PC-9 (cell line): ENCODE results near the gene KLF15. TPM values are rescaled to one million over a fixed set of nuclear protein-coding genes. Genes with fewer than 3 reads are reported as not detected.

Source experiments
- BruUV-seq: library from RNA; stranded (reverse); fragments of 400-500 nt; replicated peaks from 2 replicates; lab custom pipeline; 2021; lab: Mats Ljungman, UMichigan
- CTCF ChIA-PET: fragments of 300-600 bp; sonication (Branson Sonifier 250); formaldehyde crosslinking; loops from one replicate; lab custom pipeline; 2022; ENCODE audit warnings: antibody characterized with exemption; lab: Charles Lee
- POLR2A ChIA-PET: fragments of 300-600 bp; sonication (Branson Sonifier 250); formaldehyde crosslinking; loops from one replicate; lab custom pipeline; 2022; ENCODE audit warnings: antibody characterized with exemption; ENCODE audit not compliant: unreplicated experiment; lab: Charles Lee
- DNase-seq, 2 experiments: peaks; one replicate each; pipeline versions ENCODE4 v3.0.0 to v3.0.0-alpha.2; 2015 to 2022; ENCODE audit warnings: mixed read lengths in 1 of 2
- H2AFZ ChIP-seq: fragments of 200-600 bp; sonication (generic); 2 replicates; pipeline ENCODE4 v1.8.1; 2017; ENCODE audit warnings: antibody characterized with exemption
- H3F3A ChIP-seq: fragments of 200-600 bp; sonication (generic); 2 replicates; pipeline ENCODE4 v1.8.1; 2017; ENCODE audit warnings: antibody characterized with exemption, mild to moderate bottlenecking, low read depth; ENCODE audit not compliant: insufficient read depth
- H3K27ac ChIP-seq: fragments of 200-600 bp; sonication (generic); 2 replicates; pipeline ENCODE4 v1.6.1; 2016; ENCODE audit warnings: mixed run types
- H3K27me3 ChIP-seq: fragments of 200-600 bp; sonication (generic); 2 replicates; pipeline ENCODE4 v1.6.1; 2016; ENCODE audit warnings: low read depth, mixed run types; ENCODE audit not compliant: insufficient read depth
- H3K36me3 ChIP-seq: fragments of 200-600 bp; sonication (generic); 2 replicates; pipeline ENCODE4 v1.6.1; 2016; ENCODE audit warnings: low read depth, mixed run types
- H3K4me1 ChIP-seq: fragments of 200-600 bp; sonication (generic); replicated peaks from 2 replicates; pipeline ENCODE4 v1.6.1; 2016; ENCODE audit warnings: mixed run types; ENCODE audit not compliant: insufficient read depth
- H3K4me2 ChIP-seq: fragments of 200-600 bp; sonication (generic); 2 replicates; pipeline ENCODE4 v1.6.1; 2017; ENCODE audit warnings: mixed run types
- H3K4me3 ChIP-seq: fragments of 200-600 bp; sonication (generic); 2 replicates; pipeline ENCODE4 v1.6.1; 2016; ENCODE audit warnings: mixed run types
- H3K79me2 ChIP-seq: fragments of 200-600 bp; sonication (generic); 2 replicates; pipeline ENCODE4 v1.6.1; 2017; ENCODE audit warnings: low read depth, mixed run types
- H3K9me2 ChIP-seq: fragments of 200-600 bp; sonication (generic); 2 replicates; pipeline ENCODE4 v1.8.1; 2017; ENCODE audit warnings: mild to moderate bottlenecking; ENCODE audit not compliant: insufficient read depth
- H3K9me3 ChIP-seq: fragments of 200-600 bp; sonication (generic); 2 replicates; pipeline ENCODE4 v1.8.1; 2016; ENCODE audit warnings: low read depth; ENCODE audit not compliant: insufficient read depth
- H4K20me1 ChIP-seq: fragments of 200-600 bp; sonication (generic); 2 replicates; pipeline ENCODE4 v1.8.1; 2017; ENCODE audit not compliant: insufficient read depth
- CTCF ChIP-seq: fragments of 200-600 bp; sonication (generic); conservative IDR thresholded peaks from 2 replicates; pipeline ENCODE4 v1.6.1; 2017; ENCODE audit warnings: mixed run types, antibody characterized with exemption, mild to moderate bottlenecking, moderate library complexity
- EZH2 ChIP-seq: fragments of 200-600 bp; sonication (generic); IDR thresholded peaks from 2 replicates; pipeline ENCODE4 v1.8.0; 2017; ENCODE audit warnings: antibody characterized with exemption, low read depth
- intact Hi-C: fragments of 100-400 bp; cut with micrococcal nuclease; formaldehyde crosslinking; loops from one replicate; pipeline ENCODE4 v1.10.0; 2022; ENCODE audit not compliant: unreplicated experiment
- total RNA-seq: library from RNA; stranded (reverse); gene quantifications from 2 replicates; pipeline ENCODE4 v1.2.3, GENCODE V29; 2021

KLF15 gene
- total RNA-seq, 1 experiment from 2014 or later, result 0.70 TPM

GRCh38 chr3:126373682-126374601 lies 16.7 kb upstream of the KLF15 start:
- Histone ChIP-seq H3K27me3 (no peaks in the 10 kb centered on the region), H3K4me3 (no peak overlapping the region), H3K36me3 (no peaks in the 10 kb centered on the region), H3K4me1 (no peaks in the 10 kb centered on the region), H3F3A (no peaks in the 10 kb centered on the region), H4K20me1 (no peaks in the 10 kb centered on the region), H3K79me2 (no peaks in the 10 kb centered on the region), H2AFZ (no peak overlapping the region), H3K4me2 (no peak overlapping the region), H3K27ac (no peak overlapping the region), H3K9me3 (no peaks in the 10 kb centered on the region), H3K9me2 (no peaks in the 10 kb centered on the region)
- DNase-seq, result no peak
- no TSS peak for BruUV-seq
- intact Hi-C loops, result no loop called here
- ChIA-PET POLR2A (no interaction called here), CTCF (no interaction called here)
- TF ChIP-seq EZH2 (no peak), CTCF (no peak)

DNA sequence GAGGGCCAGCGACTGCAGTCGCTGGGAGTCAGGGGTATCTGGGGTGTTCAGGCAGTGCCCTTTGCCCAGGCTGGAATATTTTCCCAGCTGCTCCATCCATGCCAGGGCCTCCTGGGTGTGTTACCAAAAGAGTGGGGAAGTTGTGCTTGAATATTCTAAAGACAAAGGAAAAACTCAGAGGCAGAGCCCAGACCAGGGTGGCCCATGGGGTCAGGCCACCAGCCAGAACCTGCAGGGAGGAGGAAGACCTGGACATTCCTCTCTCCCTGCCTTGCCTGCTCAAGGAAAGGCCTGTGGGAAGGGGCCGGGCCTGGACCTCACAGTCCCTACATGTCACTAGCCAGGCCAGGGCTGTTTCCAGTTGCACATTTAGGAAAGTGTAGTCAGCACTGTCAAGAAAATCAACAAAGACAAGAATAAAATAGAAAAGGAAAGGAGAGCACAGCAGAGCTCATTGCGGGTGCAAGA lies 16.0 kb upstream of the KLF15 start:
- Histone ChIP-seq H3K27me3 (no peaks in the 10 kb centered on the region), H3K36me3 (no peaks in the 10 kb centered on the region), H3K9me2 (no peaks in the 10 kb centered on the region), H3K4me1 (no peaks in the 10 kb centered on the region), H3K9me3 (no peaks in the 10 kb centered on the region), H3K4me3 (no peak overlapping the region), H3K27ac (no peak overlapping the region), H3K79me2 (no peaks in the 10 kb centered on the region), H3K4me2 (no peak overlapping the region), H3F3A (no peaks in the 10 kb centered on the region), H4K20me1 (no peaks in the 10 kb centered on the region), H2AFZ (no peak overlapping the region)
- intact Hi-C loops, result no loop called here
- no TSS peak for BruUV-seq
- no peak for DNase-seq
- CTCF ChIA-PET, result no interaction called here
- POLR2A ChIA-PET, result no interaction called here
- TF ChIP-seq CTCF, result no peak
- no peak for TF ChIP-seq EZH2

- no peaks in the 10 kb centered on the region for H4K20me1 ChIP-seq
- POLR2A ChIA-PET, result interaction anchor here (0.6 kb wide), 1 partner anchor 898 kb away, joined by 3 read pairs; no protein-coding TSS in a partner anchor
- no peak overlapping the region for H3K4me2 ChIP-seq
- H3K79me2 ChIP-seq, result no peaks in the 10 kb centered on the region
- H3K4me1 ChIP-seq, result no peaks in the 10 kb centered on the region
- no peak for DNase-seq
- no peaks in the 10 kb centered on the region for H3K27me3 ChIP-seq
- no TSS peak for BruUV-seq
- H3F3A ChIP-seq, result no peaks in the 10 kb centered on the region
- H2AFZ ChIP-seq, result no peak overlapping the region
- intact Hi-C loops, result no loop called here
- CTCF ChIA-PET, result no interaction called here
- no peak overlapping the region for H3K4me3 ChIP-seq
- no peaks in the 10 kb centered on the region for H3K9me2 ChIP-seq
- no peaks in the 10 kb centered on the region for H3K36me3 ChIP-seq
- no peak overlapping the region for H3K27ac ChIP-seq
- H3K9me3 ChIP-seq, result no peaks in the 10 kb centered on the region
- TF ChIP-seq CTCF (no peak), EZH2 (no peak)
Observed at GRCh38 chr3:126372413-126373145, 15.4 kb upstream of the KLF15 start.
